HG03575 (cell line): Measurements from ENCODE around the gene FAM78A.

Experiments used
- ATAC-seq: cut with Tn5 transposase; IDR thresholded peaks from one replicate; pipeline ENCODE4 v1.9.1; 2021; ENCODE audit not compliant: unreplicated experiment, insufficient number of reproducible peaks, low FRiP score; ENCODE audit errors: extremely low read depth

Gene FAM78A, protein sequence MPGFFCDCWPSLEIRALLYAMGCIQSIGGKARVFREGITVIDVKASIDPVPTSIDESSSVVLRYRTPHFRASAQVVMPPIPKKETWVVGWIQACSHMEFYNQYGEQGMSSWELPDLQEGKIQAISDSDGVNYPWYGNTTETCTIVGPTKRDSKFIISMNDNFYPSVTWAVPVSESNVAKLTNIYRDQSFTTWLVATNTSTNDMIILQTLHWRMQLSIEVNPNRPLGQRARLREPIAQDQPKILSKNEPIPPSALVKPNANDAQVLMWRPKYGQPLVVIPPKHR

DNA sequence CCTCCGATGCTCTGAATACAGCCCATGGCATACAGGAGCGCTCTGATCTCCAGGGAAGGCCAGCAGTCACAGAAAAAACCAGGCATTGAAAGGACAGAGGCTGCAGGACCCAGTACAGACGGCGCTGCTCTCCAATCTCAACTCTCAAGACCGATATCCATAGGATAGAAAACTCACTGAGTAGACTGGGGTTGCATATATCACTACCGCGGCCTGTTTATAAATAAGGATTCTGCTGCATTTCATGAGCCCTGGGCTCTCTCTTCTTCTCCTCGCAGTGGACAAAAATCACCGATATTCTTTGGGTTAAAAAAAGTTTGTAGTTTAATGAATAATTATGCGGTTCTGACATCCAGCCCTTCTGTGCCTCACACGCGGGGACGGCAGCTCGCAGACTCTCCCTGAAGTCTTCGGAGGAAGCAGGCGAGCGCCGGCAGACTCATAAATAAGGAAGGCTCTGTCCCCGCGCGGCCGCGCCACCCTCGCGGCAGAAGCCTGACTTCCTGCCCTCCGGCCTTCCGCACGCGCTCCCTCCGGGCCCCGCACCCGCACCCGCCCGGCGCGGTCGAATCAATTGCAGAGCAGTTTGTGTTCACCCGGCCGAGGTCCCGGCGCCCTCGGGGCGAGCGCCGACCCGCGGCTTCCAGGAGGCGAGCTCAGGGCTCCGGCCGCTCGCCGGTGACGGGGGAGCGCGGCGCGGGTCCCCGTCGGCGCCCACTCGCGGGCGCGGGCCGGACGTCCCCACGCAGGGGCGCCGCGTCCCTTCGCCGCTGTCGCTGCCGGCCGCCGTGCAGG lies at the start of gene FAM78A:
TSS of gene FAM78A (minus strand) at position 417 of the 795 bp plus-strand sequence. CDS start at position 86, 331 bp downstream.
- ATAC-seq: no peak

DNA sequence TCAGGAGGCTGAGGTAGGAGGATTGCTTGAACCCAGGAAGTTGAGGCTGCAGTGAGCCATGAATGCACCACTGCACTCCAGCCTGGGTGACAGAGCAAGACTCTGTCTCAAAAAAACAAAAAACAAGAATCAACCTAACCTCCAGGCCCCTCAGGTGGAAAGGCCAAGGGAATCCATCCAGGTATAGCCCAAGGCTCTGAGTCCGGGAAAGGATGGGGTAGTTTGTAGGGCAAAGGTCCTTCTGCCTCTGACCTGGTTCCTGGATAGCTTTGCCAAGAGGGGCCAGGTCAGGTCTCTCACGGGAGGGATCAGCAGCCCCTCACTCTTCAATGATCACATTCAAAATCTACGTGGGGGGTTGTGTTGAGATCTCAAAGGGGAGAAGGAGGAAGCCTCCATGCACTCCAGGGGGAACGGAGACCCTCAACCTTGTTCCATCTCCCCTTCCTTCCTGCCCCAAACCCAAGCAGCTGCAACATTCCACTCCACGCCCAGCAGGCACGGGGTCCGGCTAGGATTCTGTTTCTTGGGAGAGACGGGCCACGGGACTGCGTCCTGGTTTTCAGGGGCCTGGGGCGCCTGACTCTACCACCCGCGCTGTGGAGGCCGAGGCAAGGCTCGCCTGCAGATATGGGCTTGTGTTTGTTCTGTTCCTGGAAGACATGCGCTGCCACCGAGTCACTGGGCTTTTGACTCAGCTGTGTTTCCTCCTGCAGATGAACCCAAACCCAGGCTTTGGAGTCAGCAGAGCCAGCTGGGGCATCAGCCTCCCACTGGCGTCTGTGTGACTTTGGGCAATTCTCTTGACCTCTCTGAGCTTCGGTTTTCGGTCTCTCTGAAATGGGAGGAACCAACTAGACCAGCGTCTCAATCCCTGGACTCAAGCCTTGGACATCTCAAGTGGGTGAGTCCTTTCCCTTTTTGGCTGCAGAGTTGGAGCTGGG lies 48.7 kb upstream of the FAM78A start:
- no peak for ATAC-seq

DNA sequence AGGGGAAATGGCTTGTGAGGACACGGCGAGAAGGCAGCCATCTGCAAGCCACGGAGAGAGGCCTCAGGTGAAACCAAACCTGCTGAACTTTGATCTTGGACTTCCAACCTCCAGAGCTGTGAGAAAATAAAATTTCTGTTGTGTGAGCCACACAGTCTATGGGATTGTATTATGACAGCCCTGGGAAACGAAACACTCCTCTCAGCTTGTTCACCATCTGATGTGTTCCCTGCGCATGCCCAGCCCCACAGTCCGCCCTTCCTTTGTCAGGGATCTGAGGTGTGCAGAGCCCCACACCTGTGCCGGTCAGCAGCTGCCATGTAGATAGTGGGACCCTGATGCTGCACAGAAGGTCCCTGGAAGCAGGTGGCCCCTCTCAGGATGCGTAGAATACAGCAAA lies 47.3 kb upstream of the FAM78A start:
- no peak for ATAC-seq

DNA sequence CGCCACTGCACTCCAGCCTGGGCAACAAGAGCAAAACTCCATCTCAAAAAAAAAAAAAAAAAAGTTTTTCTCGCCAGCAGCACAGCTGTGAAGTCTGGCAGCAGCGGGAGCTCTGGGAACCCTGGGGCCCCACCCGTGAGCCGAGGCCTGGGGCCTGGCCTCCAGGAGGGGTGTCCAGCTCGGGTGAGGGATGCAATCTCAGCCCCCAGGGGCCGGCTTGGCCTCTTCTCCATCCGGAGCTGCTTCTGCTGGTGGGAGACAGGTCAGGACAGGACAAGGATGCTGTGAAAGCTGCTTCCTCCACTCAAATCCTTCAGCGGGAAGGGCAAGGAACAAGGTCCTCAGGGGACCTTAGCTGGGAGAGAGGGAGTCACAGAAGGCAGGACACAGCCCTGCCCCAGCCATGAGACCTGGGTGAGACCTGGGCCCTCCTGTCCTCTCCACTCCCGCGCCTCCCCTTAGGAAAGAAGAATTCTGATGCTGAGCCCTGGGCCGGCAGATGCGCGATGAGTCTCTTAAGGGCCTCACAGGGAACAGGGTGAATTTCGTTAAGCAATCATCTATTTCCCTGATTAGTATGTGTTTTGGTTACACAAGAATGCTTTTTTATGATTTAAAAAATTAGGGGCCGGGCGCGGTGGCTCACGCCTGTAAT lies 43.8 kb upstream of the FAM78A start:
- ATAC-seq: no peak

GRCh38 chr9:131319486-131319885 lies 43.2 kb upstream of the FAM78A start:
- no peak for ATAC-seq

- ATAC-seq: no peak
These were observed 42.1 kb upstream of the FAM78A start for GRCh38 chr9:131318231-131319085.

GRCh38 chr9:131312822-131313770 lies 36.8 kb upstream of the FAM78A start:
- no peak for ATAC-seq

DNA sequence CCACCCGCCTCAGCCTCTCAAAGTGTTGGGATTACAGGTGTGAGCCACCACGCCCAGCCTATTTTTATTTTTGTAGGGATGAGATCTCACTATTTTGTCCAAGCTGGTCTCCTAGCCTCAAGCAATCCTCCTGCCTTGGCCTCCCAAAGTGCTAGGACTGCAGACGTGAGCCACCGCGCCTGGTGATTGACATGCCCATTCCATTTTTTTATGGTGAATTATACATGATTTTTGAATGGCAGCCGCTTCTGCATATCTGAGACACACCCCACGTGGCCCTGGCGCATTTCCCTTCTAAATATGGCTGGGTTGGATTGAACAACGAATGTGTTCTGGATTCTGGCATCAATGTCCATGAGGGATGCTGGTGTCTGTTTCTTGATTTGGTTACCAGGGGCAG lies 35.9 kb upstream of the FAM78A start:
- no peak for ATAC-seq

DNA sequence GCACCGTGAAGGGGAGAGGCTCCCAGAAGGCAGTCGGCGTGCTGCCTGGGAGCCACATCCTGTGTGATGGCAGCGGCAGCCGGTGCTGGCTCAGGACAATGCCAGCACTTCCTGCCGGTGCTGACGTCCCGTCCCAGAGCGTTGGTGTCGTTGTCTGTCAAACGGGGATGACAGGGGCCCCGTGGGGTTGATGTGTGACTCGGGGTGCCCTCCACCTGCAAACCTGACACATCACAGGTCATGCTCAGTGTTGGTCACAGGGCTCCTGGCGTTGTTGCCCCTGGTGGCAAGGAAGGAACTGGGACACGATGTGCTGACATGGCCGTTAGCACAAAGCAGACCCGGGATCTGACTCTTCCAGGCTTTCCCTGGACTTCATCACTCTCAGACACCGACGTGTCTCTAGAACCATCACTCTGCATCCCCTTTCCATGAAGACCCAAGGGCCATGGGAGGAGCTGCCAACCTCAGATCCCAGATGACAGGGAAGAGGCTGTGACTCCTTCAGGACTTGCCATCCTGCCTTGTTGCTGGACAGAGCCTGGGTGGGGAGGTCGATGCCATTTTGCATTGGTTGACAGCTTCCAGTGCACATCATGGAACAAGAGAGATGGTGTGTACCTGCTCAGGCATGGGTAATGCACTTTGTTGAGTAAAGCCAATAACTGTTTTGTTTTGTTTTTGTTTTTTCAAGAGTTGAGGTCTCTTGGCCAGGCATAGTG lies 34.7 kb upstream of the FAM78A start:
- no peak for ATAC-seq

DNA sequence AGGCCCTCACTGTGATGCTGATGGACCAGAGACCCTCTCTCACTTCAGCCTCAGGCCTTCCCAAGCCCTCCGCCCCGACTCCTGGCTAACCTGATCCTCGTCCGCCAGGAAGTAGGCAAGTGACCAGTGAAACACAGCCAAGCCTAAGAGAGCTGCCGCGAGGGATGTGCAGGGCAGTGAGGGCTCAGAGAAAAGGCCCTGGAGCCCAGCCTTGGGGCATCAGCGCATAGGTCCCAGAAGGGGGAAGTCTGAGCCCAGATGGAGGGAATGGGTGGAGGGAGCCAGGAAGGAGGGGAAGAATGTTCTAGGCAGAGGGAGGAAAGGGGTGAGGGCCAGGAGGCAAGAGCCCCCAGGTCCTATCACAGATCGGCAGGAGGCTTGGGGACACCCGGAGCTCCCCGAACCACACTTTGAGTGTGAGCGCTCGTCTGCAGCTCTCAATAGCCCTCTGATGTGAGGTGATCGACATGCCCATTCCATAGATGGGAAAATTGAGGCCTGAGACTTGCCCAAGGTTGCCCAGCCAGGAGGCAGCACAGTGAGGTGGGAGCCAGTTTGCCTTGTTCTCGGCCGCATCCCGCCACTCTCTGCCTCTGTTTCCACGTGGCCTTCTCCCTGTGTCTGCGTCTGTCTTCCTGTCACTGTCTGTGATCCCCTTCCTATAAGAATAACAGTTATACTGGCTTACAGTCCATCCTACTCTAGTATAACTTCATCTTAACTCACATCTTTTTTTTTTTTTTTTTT lies 33.4 kb upstream of the FAM78A start:
- no peak for ATAC-seq

DNA sequence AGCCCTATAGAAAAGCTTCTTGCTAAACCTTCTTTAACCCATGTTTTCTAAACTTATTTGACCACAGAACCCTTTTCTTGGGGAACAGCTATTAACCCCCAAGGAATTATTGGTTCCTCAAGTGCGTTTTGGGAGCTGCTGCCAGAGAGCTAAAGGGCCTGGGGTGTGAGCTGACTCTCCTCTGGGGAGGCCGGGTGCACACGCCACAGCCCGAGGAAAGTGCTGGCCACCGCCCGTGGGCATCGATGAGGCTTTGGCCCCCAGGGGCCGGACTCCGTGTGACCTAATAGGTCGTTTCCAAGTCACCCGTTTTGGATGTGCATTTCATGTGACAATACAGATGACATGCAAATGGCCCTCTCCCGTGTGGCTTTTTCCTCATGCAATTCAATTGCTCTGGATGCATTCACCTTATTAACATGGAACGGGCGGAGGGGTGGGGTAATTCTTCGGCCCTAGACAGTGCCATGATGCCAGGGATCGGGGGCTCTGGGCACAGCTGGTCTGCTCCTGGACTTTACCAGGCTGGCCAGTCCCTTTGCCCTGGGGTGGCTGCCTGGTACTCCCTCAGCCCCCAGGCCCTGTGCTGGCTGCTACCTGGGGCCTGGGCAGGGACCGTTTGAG lies 32.7 kb upstream of the FAM78A start:
- ATAC-seq: no peak

DNA sequence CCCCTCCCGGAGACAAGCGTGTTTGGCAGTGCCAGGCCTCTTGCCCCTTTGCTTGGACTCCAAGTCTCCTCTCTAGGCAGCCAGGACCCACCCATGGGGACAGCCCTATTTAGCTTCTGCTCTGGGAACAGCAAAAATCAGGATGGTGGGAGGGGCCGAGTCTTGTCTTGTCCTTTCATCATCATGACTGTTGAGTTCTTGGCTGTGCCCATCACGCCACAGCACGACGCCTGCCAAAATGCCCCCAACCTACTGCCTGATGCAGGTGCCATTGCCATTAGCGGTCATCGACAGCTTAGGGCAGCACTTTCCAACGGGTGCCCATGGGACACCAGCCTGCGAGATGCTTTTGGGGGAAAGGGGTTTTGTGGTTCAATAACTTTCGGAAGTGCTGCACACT lies 32.1 kb upstream of the FAM78A start:
- ATAC-seq: no peak

DNA sequence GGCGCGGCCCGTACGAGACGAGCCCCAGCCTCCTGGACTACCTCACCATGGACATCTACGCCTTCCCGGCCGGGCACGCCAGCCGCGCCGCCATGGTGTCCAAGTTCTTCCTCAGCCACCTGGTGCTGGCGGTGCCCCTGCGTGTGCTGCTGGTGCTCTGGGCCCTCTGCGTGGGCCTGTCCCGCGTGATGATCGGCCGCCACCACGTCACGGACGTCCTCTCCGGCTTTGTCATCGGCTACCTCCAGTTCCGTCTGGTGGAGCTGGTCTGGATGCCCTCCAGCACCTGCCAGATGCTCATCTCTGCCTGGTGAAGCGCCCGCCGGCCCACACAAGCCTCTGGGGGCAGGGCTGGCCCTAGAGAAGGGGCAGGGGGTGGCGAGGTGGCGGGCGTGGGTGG lies 31.7 kb upstream of the FAM78A start:
- ATAC-seq: no peak

DNA sequence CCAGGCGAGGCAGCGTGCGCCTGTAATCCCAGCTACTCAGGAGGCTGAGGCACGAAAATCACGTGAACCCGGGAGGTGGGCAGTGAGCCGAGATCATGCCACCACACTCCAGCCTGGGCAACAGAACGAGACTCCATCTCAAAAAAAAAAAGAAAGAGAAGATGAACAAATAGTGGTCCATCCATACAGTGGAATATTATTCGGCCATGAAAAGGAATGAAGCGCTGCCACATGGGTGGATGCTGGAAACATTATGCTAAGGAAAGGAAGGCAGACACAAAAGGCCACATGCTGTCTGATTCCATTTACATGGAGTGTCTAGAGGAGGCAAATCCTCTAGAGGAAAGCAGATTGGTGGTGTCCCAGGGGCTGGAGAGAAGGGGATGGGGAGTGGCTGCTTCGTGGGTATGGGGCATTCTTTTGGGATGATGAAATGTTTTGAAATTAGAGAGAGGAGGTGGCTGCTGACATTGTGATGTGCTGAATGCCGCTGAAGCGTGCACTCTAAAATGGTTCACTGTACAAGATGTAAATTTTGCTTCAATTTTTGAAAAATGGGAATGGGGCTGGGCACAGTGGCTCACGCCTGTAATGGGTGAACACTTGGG lies 30.2 kb upstream of the FAM78A start:
- ATAC-seq: no peak

GRCh38 chr9:131304676-131305355 lies 28.5 kb upstream of the FAM78A start:
- ATAC-seq: no peak
